ENCODE measurements around the gene CITED4. TPM values are rescaled to one million over a fixed set of nuclear protein-coding genes. Genes with fewer than 3 reads are reported as not detected.

The CITED4 gene
- total RNA-seq, 1 donor from 2014 or later = 17.9 TPM

DNA sequence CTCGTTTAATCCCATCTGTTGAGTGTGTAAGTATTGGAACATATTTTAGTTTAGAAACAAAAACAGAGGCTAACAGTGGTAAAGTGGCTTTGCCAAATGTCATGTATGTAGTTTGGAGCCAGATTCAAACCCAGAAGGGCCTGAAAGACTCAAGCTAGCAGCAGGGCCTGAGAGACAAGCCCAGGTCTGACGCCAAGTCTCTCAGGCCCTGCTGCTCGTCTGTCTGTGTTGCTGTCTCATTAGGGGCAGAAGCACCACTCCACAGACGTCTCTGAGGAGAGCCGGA, 8.3 kb downstream of the CITED4 start:
- DNase-seq (ENCODE audit: low spot score) = no peak

DNA sequence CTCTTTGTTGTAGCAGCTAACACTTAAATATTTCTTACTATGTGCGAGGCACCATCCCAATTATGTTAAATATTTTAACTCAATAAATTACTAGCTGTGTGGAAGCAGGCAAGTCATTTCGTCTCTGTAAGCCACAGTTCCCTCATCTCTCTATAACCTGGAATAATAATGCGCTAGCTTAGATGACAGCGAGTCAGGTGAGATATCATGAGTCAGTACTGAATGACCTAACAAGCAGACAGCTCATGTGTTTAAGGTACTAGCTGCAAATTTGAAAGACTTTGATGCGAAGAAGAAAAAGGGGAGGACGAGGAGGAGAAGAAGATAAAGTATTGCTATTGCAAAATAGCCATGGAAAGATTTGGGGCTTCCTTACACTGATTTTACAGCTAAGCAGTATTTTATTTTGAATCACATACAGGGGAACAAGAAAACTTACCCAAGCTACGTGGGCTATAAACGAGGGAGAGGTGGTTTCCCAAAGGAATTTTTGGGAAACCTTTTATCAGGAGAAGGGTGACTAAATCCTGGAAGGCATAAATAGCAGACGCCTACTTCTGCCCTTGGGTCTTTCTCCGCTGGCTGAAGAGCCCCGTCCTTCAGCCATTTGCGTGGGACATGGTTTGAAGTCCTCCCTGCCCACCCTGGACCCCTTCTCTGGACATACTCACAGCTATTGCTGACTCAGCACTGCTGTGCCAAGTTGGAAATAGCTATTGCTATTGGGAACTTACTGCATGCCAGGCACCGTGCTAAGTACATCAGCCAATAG, 8.9 kb downstream of the CITED4 start:
- DNase-seq (ENCODE audit: low spot score) = no peak

DNA sequence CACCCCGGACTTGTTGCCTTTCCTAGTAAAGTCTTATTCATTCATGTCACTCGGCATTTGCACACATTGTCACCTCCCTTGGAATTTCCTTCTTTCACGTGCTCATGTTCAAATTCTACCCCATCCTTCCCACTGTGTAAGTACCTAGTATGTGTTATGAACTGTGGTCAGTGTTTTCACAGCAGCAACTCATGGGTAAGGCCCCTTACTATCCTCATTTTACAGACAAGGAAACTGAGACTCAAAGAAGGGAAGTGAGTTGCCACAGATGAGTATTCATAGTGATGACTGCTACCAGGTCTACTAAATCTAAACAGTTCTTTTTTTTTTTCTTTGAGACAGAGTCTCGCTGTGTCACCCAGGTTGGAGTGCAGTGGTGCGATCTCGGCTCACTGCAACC, 10.5 kb downstream of the CITED4 start:
- DNase-seq (ENCODE audit: low spot score) = no peak

DNA sequence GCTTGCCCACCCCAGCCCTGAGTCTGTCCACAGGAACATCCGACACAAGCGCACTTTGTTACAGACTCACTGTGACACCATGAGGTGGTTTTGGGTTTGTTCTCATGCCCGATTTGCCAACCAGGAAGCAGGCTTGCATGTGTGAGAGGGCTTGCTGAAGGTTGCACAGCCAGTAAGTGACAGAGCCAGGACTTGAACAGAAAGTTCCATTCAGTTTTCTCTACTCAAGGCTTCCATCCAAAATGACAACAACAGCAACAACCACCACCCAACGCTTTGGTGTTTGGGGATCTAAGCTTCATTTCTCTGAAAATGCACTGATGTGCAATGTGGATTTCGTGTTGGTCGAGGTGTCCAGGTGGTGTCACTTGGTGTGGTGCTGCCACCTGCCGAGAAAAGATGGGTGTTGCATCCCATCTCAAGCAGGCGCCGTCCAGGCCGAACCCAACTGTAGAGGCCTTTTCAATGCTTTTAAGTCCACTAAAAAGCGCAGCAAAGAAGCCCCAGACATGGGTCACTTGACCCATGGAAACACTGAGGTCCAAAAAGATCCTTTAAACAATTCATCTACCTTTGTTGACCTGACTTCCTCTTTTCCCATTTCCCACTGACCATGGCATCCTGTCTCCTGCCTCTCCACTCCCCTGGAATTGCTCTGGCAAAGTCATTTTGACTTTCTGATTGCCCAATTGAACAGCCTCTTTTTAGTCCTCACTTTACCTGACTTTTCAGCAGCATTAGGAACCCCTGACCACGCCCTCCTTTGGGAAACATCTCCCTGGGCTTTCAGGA, 12.2 kb downstream of the CITED4 start:
- DNase-seq (ENCODE audit: low spot score) = peak; percentile 80

DNA sequence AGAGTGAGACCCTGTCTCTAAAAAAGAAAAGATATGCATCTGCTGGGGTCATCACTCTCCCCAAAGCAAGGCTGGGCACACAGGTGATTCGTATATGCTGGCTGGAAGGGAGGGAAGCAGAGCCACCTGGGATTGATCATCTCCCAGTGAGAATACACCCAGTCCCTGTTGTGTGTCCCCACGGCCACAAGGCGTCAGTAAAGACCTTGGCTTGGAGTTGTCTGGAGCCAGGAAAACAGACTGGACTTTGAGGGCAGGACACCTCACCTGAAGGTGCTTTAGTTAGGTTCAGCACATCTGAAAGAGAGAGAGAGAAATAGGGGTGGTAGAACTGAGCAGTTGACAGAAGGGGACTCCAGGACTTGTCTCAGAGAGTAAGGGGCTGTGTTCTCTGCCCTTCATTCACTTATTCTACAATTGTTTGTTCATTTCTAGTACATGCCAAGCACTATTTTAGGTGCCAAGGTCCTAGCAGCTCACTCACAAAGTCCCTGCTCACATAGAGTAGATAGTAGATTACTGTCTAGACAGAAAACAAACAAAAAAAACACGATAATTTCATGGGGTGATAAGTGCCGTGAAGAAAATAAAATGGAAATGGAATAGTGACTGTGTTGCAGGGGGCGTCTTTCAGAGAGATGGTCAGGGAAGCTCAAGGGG, 13.5 kb downstream of the CITED4 start:
- DNase-seq (ENCODE audit: low spot score) = peak; percentile 72

DNA sequence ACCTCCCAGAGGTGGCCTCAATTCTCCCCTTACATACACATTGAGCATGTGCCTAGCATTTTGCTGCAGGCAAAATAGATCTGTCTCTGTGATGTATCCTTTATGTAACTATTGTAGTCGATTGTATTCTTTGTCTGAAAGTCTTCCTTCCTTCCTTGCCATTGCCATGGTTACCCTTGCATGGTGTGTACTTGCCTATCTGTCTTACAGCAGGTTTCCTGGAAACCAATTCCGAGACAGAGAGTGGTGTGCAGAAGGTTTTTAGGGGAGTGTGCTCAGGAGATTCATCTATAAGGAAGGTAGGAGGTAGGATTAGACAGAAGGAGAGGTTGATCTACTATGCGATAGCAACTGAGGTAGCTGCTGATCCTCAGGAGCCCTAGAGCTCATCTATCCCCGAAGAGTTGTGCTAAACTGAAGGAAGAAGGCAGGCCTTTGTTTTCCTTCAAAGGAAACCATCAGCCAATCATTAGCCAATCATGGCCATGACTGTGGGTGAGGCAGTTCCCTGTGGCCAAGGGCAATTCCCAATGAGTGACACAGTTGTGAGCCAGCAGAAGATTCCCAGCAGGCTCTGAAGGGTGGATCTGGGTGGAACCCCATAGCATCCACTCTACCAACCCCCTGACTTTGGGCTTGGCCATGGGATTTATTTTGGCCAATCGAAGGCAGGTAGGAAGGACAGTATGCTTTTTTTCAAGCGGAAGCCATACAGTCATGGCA, 15.0 kb downstream of the CITED4 start:
- DNase-seq (ENCODE audit: low spot score) = no peak

DNA sequence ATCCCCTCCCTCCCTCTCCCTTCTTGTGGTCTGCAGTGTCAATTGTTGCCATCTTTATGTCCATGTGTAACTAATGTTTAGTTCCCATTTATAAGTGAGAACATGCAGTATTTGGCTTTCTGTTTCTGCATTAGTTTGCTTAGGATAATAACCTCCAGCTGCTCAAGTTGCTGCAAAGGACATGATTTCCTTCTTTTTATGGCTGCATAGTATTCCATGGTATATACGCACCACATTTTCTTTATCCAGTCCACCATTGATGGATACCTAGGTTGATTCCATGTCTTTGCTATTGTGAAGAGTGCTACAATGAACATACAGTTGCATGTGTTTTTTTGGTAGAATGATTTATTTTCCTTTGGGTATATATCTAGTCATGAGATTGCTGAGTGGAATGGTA, 16.3 kb downstream of the CITED4 start:
- no peak for DNase-seq (ENCODE audit: low spot score)

DNA sequence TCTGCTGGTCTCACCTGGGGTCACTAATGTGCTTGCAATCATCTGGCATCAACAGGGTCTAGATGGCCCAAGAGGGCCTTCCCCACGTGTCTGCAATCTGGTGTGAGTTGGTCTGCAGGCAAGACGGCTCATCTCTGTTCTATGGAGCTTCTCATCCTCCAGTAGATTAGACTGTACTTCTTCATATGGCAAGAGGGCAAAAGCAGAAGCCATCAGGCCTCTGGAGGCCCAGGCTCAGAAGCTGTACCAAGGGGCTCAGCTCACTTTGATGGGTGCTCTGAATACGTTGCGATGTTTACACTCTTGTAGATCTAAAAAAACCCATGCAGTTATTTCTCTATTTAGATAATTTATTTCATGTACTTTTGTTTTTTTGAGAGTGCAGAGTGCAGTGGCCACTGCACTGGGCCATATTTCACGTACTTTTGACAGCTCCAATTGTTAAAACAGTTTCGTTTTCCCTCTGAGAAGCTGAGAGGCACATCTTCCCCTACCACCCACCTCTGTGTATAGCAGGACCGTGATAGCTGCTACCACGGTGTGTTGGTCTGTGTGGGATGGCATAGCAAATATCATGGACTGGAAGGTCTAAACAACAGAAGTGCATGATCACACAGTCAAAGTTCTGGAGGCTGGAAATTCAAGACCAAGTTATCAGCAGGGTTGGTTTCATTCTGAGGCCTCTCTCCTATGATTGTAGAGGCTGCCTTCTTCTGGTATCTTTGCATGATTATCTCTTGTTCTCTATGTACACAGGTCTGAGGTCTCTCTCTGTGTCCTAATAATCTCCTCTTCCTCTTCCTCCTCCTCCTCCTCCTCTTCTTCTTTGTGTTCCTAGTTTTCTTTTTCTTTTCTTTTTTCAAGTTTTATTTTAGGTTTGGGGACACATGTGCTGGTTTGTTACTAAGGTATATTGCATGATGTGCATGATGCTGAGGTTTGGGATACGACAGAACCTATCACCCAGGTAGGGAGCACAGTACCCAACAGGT, 17.0 kb downstream of the CITED4 start:
- DNase-seq (ENCODE audit: low spot score) = no peak

DNA sequence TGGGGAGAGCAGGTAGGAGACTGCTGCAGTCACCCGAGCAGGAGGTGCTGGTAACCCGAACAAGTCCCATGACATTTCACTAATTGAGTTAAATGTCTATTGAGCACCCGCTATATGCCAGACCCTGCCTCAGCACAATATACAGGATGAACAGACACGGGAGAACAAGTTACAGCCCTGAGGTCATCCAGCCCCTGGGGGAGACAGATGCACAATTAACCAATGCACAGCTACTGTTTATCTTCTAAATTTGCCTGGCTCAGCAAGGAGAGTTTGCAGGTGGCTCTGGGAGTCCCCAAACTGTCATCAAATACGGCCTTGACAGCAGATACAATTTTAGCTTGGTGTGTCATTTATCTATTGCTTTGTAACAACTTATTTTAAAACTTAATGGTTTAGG, 18.1 kb downstream of the CITED4 start:
- DNase-seq (ENCODE audit: low spot score) = no peak

DNA sequence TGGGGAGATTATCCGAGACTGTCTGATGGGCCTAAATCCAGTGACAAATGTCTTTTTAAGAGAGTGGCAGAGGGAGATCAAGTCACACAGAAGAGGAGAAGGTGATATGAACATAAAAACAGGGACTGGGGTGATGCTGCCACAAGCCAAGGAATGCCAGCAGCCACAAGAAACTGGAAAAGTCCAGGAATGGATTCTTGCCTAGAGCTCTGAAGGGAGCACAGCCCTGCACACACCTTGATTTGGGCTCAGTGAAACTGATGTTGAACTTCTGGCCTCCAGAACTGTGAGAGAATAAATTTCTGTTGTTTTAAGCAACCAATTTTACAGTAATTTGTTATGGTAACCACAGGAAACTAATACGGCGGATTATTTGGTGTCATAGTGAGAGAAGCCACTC, 19.5 kb downstream of the CITED4 start:
- DNase-seq (ENCODE audit: low spot score) = no peak

DNA sequence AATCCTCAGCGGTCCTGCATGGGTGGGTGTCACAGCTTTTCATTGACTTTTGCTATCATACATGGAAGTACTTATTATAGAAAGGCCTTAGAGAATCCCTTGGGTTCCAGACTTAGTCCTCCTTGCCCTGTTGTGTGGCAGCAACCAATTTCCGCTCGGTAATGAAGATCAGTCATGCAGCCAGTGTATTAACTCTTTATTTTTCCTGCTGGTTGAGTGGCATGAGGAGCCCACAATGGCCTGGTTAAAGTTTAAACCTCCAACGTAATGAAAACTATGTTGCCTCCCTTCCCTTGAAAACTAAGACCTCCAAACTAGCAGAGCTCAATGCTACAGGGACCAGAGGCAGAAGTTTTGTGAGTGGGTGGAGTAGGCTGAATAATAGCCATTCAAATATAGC, 20.0 kb downstream of the CITED4 start:
- no peak for DNase-seq (ENCODE audit: low spot score)

DNA sequence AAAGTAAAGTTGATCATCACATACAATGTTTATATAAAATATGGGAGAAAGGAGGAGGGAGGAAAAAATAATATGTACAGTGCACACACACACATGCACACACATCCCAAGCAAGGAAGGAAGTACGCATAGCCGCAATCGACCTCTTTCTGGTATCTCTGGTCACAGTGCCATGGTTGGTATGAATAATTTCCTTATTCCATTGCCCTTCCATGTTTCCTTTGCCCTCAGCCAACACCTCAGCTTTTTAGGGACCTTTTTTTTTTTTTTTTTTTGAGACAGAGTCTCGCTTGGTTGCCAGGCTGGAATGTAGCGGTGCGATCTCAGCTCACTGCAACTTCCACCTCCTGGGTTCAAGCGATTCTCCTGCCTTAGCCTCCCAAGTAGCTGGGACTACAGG, 20.6 kb downstream of the CITED4 start:
- DNase-seq (ENCODE audit: low spot score) = no peak

DNA sequence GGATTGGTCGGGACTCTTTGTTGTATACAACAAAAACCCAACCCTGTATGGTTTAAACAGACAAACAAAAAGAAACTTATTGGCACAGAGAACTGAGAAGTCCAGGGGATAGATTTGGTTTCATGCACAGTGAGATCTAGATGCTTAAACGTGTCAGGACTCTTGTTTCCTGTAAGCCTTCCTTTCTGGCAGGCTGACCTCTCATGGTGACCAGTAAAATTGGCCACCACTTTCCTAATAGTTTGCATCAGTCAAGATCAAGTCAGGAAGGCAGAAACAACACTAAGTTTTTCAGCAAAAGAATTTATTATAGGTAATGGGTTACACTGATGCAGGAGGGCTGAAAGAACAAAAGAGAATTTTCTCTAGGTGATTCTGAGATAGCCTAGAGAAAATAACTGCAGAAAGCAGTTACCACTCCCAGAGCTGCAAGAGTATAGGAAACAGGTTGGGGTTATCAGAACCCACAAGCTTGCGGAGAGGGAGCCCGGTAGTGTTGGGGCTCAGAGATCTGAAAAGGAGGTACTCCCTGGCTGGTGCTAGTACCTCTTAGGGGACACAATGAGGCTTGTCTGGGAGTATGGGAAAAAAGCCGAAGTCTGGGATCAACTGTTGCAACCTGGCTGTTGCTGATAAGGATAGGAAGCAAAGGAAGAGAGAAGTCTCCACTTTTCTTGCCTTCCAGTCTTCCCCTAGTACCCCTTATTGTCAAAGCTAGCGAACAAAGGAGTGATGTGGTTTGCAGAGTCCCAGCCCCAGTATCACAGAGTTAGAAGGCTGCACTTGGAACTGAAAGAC, 21.4 kb downstream of the CITED4 start:
- no peak for DNase-seq (ENCODE audit: low spot score)

DNA sequence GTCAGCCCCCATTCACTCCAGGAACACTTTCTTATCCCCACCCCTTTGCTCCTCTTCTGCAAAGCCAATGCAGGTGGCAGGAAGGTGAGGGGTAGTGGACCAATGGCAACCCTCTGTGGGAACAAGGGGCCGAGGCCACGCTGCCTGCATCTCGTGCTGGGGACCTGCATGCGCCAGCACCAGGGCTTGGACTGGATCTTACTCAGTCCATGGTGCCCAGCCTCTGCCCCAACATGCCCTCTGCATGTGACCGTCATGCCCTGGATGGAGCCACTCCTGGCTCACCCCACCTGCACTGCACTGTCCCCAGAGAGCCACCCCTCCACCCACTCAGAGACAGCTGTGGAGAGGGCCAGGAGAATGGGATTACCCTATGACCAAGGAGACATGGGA, 22.2 kb downstream of the CITED4 start:
- no peak for DNase-seq (ENCODE audit: low spot score)

DNA sequence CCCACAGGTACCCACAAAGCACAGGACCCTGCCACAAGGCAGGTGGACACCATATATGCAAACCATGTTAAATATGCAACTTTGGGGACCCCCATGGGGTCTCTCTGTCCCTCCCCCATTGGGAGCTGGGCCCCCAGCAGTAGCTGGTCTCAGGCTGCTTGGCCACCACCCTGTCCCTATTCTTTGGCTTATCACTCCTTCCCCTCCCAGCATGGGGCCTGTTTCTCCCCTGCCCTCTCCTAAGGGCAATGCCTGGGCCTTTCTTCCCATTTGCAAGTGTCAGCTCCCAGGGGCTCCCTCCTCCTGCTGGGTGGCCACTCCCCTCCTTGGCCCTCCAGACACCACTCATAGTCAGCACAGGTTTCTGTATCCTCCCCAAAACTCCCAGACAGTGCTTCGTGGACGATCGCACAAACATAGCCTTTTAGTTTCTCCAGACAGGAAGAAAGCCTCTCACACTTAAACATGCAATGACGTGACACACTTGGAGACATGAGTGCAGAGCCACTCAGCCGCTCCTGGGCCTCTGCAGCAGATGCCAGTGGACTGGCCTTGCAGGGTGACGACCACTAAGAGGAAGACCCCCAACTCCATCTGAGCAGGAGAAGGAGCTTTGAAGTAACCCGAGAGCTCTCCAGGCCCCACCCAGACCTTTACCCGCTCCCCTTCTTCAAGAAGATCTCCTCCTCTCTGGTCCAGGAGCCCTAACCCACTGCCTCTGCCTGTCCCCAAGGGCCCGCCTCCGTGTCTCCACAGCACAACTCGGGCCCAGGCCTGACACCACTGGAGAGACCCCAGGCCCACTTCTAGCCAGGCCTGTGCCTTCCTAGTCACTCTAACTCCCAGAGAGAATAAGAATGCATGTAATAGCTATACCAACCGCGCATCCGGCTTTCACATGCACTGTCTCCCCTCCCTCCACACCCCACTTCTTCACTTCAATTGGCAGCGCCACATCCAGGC, 22.9 kb downstream of the CITED4 start:
- no peak for DNase-seq (ENCODE audit: low spot score)

DNA sequence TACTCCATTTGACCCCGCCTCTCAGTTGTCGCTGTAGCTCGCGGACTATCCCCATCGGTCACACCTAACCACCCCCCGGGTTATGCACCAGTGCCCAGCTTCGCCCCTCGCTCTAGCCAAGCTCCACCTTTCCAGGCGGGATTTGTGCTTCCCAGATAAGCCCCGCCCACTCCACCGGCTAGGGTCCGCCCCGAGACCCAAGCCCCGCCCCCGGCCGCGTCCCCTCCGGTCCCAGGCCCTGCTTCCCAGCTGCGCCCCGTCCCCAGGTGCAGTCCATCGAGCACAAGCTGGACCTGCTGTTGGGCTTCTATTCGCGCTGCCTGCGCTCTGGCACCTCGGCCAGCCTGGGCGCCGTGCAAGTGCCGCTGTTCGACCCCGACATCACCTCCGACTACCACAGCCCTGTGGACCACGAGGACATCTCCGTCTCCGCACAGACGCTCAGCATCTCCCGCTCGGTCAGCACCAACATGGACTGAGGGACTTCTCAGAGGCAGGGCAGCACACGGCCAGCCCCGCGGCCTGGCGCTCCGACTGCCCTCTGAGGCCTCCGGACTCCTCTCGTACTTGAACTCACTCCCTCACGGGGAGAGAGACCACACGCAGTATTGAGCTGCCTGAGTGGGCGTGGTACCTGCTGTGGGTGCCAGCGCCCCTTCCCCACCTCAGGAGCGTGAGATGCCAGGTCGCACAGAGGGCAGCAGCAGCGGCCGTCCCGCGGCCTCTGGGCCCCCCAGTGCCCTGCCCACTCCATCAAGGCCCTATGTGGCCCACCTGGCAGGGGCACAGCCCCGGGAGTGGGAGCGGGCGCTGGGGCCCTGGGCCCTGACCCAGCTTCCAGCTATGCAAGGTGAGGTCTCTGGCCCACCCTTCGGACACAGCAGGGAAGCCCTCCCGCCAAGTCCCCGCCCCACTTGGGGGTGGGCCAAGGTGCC, 23.9 kb downstream of the CITED4 start:
- DNase-seq (ENCODE audit: low spot score) = no peak

DNA sequence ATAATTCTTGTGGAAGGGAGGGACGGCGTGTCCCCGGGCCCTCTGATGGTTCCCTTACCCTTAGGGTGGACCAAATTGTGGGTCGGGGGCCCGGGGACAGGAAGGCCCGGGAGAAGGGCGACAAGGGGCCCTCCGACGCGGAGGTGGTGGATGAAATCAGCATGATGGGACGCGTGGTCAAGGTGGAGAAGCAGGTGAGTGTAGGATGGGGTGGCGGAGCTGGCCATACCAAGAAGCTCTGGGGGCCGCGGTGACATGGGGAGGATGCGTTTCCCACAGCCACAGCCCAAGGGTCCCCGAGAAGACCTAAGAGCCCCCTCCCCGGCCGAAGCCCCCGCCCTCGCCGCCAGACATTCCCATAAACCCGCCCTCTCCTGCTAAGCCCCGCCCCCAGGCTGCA, 24.6 kb downstream of the CITED4 start:
- no peak for DNase-seq (ENCODE audit: low spot score)

DNA sequence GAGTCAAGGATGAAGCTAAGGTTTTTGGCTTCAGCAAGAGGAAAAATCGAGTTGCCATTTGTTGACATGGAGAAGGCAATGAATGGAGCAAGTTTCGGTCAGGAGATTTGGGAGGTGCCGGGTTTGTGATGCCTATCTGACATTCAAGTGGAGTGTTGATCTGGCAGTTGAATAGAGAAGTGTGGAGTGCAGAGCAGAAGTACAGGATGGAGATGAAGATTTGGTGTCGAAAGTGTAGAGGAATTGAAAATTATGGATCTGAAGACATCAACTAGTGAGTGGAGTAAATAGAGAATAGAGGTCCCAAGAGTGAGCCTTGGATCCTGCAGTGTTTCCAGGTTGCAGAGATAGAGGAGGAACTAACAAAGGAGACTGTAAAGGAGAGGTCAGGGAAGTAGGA, 25.9 kb downstream of the CITED4 start:
- no peak for DNase-seq (ENCODE audit: low spot score)

Data from ureter (tissue), 1 donor.